NCI-H187 (cell line): ENCODE results near the gene RGPD4.

Experiments used
- DNase-seq, 2 experiments: peaks; one replicate each; lab custom pipeline; 2025; lab: John Stamatoyannopoulos, UW

Gene RGPD4

DNA sequence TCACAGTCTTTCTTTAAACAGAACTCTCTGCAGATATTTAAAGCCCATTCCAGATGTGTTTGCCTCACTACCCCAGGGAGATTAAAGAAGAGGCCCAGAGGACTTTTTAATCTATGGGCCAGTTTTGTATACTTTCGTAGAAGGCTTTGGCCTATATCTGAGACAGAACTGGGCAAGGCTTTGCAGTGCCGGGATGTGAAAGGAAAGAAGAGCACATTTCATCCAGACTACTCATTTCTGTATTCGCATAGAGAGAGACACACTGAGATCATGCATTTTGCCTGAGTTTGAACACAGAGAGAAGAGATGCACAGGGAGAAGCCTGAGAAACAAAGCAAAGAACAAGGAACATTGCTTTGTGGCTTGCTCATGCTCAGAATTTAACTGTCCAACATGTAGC, 104.7 kb downstream of the RGPD4 start:
- DNase-seq = no peak

DNA sequence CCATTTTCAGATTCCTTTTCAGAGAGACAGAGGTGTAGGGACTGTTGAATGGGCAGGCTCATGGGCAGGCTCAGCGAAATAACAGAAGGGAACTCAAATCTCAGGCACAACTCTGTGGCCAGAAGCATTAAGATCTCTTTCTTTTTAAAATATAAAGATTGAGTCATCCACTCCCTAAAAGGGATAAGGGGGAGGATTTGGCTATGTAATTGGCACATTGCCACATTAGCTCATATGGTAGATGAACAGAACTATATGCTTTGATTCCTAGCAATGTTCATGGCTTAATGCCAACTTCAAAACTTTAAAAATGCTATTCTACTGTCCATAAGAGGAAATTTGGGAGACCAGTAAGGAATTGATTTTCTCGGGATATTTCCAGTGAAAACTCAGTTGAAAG, 105.8 kb downstream of the RGPD4 start:
- DNase-seq = no peak

DNA sequence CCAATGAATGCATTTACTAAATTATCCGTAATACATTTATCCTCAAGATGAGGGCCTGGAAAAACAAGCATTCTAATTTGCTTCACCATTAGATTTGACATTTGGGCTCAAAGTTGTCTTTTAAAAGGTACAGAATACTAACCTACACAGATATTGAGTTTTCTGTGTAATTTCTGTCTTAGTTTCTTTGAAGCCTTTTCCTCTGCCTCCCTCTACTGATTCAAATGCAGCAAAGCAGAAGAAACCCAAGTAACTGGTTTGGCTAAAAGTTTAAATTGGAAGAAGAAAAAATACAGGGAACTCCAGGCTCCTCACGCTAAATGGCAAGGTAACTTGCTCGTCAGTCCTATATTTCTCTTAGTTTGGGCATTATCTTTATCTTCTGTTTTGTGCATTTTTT, 106.3 kb downstream of the RGPD4 start:
- no peak for DNase-seq

DNA sequence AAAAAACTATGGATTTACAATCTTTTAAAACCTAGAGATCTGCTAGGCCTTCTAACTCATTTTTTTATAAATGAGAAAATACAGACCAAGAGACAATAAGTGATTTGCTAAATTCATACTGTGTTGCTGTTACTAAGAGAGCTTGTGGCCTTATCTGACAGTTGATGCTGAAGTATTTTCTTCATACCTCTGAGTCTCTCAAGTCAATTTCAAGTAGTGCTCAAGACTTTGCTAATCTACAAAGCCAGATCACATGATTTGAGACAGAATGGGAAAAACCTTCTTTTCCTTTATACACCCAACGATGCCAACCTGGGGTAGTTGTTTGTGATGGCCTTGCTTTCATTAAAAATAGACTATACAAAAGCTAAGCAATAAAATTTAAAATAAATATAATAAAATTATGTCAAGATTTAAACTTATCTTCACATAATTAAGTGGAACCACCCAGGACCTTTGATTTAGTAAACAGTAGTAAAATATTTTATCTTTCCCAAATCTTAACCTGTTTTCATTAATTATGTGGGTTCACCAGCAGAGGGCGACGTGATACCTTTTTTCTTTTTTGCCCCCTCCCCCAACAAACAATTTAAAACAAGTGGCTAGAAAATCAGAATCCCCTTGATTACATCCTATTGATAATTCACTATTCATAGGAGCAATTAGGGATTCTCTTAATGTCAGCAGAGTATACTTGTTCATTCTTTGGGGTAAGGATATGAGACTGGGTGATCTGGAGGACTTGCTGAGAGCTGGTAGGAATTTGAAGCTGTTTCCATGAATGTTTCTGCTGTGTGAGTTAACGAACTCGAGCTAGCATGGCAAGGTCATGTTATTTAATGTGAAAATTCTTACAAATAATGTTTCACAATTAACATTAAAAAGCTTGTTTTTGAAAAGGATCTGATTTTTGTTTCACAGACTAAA, 110.0 kb downstream of the RGPD4 start:
- no peak for DNase-seq
